Fibroblast of gingiva (primary cell): ENCODE results near the gene CTNNAL1.
"Not testable (repeated sequence)": the region's sequence is repeated elsewhere in the genome, so short reads cannot be mapped to it uniquely, and the experiment has no call there.

ENCODE experiments used
- DNase-seq: peaks from one replicate; pipeline ENCODE4 v3.0.0-alpha.2; 2011; ENCODE audit warnings: low read depth

Gene CTNNAL1

DNA sequence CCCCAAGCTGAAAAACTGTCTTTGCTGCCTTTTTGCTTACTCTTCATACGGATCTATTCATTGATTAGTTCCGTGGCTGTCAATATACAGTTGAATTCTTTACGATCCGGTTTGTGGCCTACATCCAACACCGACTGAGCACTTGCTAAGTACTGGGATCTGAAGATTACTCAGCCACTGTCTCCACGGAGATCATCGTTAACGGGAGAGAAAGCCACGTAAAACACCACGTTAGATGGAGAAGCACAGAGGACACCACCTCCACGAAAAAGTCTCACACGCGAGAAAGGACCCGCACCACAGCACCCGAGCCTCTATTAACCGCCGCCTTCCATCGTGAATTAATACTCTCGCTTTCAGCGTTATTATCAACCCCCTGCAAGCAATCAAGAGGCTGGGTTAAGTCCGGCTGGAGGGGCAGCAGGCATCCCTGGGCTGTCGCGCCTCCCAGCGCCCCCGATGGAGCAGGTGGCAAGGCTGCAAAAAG lies 80.0 kb downstream of the CTNNAL1 start:
- DNase-seq = peak; percentile 5

DNA sequence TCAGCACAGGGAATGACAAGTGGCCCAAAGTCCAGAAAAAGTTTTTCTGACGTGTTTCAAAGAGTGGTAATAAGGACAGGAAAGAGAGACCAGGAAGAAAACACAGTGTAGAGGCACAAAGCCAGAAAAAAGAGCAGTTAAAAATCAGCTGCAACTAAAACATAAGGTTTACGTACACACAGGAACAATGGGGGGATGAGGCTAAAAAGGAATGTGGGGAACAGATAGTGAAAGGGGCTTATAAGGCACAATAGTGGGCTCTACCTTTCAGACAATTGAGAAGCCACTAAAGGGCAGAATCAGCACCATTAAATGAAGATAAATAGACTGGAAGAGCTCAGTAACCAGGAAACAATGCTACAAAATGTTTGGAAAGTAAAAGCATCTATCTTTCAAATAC lies 84.9 kb downstream of the CTNNAL1 start:
- DNase-seq = no peak

DNA sequence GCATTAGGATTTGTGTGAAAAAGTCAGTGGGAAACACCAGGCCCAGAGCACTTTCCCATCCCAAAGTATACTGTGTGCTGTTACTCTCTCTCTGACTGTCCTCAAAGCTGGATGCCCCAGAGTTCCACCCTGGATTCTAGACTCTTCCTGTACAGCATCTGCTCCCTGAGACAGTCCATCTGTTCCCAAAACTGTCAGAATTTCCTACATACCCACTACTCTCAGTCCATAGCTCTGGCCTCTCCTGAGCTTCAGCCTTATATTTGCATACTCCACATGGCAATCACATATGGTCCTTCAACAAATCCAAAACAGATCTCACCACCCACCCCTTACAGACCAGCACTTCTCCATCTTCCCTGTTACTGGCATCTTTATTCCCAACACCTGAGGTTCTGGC lies 88.8 kb downstream of the CTNNAL1 start:
- no peak for DNase-seq

DNA sequence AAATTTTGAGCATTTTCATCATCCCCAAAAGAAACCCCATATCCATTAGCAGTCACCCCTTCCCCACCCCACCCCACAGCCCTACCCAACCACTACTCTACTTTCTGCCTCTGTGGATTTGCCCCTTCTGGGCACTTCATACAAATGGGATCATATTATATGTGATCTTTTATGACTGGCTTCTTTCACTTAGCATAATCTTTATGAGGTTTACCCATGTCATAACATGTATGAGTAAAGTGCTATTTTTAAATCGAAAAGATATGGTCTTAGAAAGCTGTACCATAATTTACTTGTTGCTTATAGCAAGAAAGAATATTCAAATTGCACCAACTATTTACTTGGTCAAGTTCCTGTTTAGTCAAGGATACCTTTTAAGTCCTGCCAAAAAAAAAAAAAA lies 92.1 kb downstream of the CTNNAL1 start:
- DNase-seq = no peak

DNA sequence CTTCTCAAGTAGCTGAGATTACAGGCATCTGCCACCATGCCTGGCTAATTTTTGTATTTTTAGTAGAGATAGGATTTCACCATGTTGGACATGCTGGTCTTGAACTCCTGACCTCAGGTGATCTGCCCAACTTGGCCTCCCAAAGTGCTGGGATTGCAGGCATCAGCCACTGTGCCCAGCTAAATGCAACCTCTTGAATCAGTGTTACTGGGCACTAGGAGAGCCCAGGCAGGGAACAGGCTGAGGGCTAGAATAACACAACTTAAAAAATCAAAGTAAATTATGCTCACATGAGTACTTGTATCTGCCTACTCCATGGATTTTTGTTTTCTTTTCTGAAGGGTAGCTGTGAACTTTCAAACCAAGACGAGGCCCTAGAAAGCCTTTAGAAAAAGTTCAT lies 92.9 kb downstream of the CTNNAL1 start:
- DNase-seq = not testable (repeated sequence)

GRCh38 chr9:108919517-108919916 lies 93.8 kb downstream of the CTNNAL1 start:
- DNase-seq = no peak

DNA sequence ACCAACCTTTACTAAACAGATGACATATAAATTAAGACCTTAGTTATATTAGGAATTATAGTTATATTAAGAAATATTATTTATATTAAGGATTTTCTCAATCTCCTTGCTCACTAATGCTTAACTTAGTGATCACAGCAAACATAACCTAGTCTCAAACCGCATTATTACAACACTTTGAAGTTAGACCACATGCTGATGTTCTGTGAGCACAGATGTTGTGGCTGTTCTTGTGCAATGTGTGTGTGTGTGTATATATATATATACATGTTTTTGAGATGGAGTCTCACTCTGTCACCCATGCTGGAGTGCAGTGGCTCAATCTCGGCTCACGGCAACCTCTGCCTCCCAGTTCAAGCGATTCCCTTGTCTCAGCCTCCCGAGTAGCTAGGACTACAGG lies 99.9 kb downstream of the CTNNAL1 start:
- peak; percentile 26 for DNase-seq

GRCh38 chr9:108911820-108912219 lies 101.5 kb downstream of the CTNNAL1 start:
- no peak for DNase-seq

- DNase-seq = no peak
Observed at GRCh38 chr9:108910914-108911313, 102.4 kb downstream of the CTNNAL1 start.

- no peak for DNase-seq
Observed at GRCh38 chr9:108910402-108910801, 102.9 kb downstream of the CTNNAL1 start.

DNA sequence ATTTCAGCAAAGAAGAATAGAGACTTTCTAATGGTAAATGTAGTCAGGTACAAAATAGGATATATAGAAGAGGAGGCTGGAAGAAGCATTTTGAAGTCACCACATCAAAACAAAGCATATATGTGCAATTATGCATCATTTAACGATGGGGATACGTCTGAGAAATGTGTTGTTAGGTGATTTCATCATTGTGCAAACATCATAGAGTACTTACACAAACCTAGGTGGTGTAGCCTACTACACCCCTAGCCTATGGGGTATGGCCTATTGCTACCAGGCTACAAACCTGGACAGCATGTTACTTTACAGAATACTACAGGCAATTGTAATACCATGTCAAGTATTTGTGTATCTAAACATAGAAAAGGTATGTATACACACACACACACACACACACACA lies 107.8 kb downstream of the CTNNAL1 start:
- DNase-seq = no peak

DNA sequence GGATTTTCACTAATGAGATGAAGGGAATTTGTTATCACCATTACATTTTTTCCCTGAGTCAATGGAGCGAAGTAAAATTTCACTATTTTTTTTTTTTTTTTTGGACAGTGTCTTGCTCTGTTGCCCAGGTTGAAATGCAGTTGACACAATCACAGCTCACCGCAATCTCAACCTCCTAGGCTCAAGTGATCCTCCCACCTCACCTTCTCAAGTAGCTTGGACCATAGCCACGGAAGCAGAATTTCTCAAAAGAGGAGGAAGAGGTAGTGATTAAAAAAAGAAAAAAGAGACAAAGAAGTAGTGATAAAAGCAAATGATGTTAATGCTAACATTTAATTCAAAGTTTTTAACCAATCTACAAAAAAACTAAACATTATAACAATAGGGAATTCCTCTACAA lies 109.1 kb downstream of the CTNNAL1 start:
- DNase-seq = no peak

GRCh38 chr9:108903420-108904103 lies 109.7 kb downstream of the CTNNAL1 start:
- no peak for DNase-seq

DNA sequence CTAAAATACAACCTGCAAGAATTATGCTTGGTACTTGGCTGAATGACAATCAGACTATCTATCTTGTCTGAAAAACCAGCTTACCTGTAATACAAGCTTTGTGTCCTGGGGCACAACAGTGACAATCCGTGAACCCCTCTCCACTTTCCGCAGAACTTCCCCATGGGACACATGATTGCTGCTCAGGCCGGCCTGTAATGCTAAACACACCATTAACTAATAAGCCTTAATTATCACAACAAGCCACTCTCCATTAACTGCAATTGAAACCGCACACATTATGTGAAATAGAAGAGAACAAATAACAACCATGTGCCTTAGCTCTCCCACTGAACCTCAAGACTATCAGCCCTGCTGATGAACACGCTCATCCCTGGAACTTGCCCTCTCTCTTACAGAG lies 113.1 kb downstream of the CTNNAL1 start:
- no peak for DNase-seq

- DNase-seq = not testable (repeated sequence)
Observed at GRCh38 chr9:108899023-108899695, 114.1 kb downstream of the CTNNAL1 start.

DNA sequence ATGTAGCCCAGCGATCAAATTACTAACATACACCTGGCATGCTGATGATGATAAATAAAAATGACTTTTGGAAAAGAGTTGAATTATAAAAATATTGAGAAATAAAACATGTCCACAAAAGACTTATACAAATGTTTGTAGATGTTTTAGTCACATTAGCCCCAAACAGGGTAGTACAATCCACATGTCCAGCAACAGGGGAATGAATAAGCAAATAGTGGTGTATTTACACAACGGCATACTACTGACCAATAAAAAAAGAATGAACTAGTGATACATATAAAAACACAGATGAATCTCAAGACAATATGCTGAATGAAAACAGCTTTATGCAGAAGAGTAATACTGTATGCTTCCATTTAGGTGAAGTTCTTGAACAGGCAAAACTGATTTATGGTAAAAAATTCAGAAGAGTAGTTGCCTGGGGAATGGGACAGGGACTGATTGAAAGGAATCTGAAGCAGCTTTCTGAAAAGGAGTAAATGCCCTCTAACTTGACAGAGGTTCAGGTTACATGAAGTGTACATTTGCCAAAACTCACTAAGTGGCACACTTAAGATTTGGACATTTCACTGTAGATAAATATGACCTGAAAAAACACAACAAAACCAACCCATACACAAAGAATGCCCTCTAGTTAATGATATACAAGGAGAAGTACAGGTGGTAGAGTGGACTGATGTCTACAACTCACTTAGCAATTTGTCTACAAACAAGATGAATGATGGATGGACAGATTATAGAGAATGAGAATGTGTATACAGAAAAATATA lies 115.8 kb downstream of the CTNNAL1 start:
- DNase-seq = no peak

DNA sequence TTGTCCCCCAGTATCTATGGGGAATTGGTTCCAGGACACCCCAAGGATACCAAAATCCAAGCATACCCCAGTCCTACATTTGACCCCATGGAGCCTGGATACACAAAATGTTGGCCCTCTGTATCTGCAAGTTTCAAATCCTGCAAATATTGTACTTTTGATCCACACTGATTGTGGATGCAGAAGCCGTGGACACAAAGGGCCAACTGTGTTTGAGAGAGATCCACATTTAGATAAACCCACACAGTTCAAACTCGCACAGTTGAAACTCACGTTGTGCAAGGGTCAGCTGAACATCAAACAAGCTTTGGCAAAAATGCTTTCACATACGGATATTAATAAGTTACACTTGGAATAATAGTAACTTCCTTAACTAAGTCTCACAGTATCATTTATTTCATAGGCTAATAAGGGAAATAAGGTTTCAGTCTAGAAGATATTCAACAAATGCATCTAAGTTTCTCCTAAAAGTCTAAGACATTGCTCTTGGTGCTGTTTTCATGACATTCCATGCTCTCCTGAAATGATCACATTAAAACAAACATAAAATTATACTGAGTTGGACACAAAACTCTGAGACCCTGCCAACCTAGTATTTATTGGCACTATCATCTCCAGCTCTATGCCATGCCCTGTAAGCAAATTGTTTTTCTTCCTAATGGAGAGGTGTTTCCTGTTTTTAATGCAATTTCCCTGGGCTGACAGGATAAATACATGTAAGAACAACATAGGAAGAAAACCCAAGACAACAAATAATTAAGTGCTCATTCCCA lies 118.9 kb downstream of the CTNNAL1 start:
- no peak for DNase-seq
